Left ventricle myocardium superior (tissue), 1 donor: Measurements from ENCODE around the gene ADAMTS8. TPM values are rescaled to one million over a fixed set of nuclear protein-coding genes. Genes with fewer than 3 reads are reported as not detected.

Experiments used
- ATAC-seq: fragments of 200-7000 bp; cut with Tn5 transposase; one replicate; pipeline ENCODE4 v1.9.1; 2020; ENCODE audit warnings: mild to moderate bottlenecking, moderate library complexity
- DNase-seq: peaks from one replicate; pipeline ENCODE4 v3.0.0-alpha.2; 2020
- intact Hi-C: fragments of 100-400 bp; cut with micrococcal nuclease; formaldehyde crosslinking; loops from one replicate; pipeline ENCODE4 v1.11.0; 2022
- long read RNA-seq: library from polyadenylated mRNA; unstranded; transcript quantifications from one replicate; pipeline ENCODE4 v2.0.0, GENCODE V29; 2021
- total RNA-seq: library from RNA; stranded (reverse); fragmentation: NEBNext Ultra II Directional; extraction: Animal tissue kit (Norgen Biotek cat#: 25700); gene quantifications from one replicate; pipeline ENCODE4 v1.2.1, GENCODE V29; 2021
- donor health status: DM: no; HTN: yes; CAD: no; lungs with severe emphysema.

ADAMTS8 gene
- total RNA-seq = 0.42 TPM
- long read RNA-seq, full-length matches to known transcripts = 1 of 2 reads
- long read RNA-seq, partial matches to known transcripts = 0 of 2 reads
- long read RNA-seq, other reads (novel, unspliced or antisense) = 1 of 2 reads

GRCh38 chr11:130428316-130429119 lies at the start of gene ADAMTS8:
Gene ADAMTS8 (minus strand): TSS chr11:130428609. CDS start chr11:130428286, 323 bp downstream.
- ATAC-seq (peak; percentile 25), DNase-seq (peak; percentile 37)
- intact Hi-C loops = loop anchor here (10.0 kb wide), 1 partner anchor 214 kb away; no protein-coding TSS in a partner anchor

GRCh38 chr11:130477586-130478203 lies 49.3 kb upstream of the ADAMTS8 start:
- ATAC-seq = no peak
- no peak for DNase-seq
- intact Hi-C loops = loop anchor here (10.0 kb wide), 1 partner anchor 47 kb away; no protein-coding TSS in a partner anchor

GRCh38 chr11:130476922-130477491 lies 48.6 kb upstream of the ADAMTS8 start:
- intact Hi-C loops = loop anchor here (10.0 kb wide), 1 partner anchor 48 kb away; no protein-coding TSS in a partner anchor
- ATAC-seq = peak; percentile 3
- no peak for DNase-seq

- intact Hi-C loops = loop anchor here (10.0 kb wide), 1 partner anchor 48 kb away; no protein-coding TSS in a partner anchor
- ATAC-seq = peak; percentile 74
- peak; percentile 72 for DNase-seq
Observed at GRCh38 chr11:130476200-130476921, 48.0 kb upstream of the ADAMTS8 start.

- intact Hi-C loops = loop anchor here (10.0 kb wide), 1 partner anchor 49 kb away; no protein-coding TSS in a partner anchor
- no peak for DNase-seq
- ATAC-seq = no peak
Observed at GRCh38 chr11:130475426-130476053, 47.1 kb upstream of the ADAMTS8 start.

- intact Hi-C loops = loop anchor here (10.0 kb wide), 1 partner anchor 50 kb away; no protein-coding TSS in a partner anchor
- ATAC-seq (no peak), DNase-seq (no peak)
Observed at GRCh38 chr11:130474637-130475400, 46.4 kb upstream of the ADAMTS8 start.

- ATAC-seq = no peak
- no peak for DNase-seq
- intact Hi-C loops = loop anchor here (10.0 kb wide), 1 partner anchor 51 kb away; no protein-coding TSS in a partner anchor
Observed at GRCh38 chr11:130473795-130474377, 45.5 kb upstream of the ADAMTS8 start.

- no peak for ATAC-seq
- DNase-seq = no peak
- intact Hi-C loops = loop anchor here (10.0 kb wide), 1 partner anchor 52 kb away; no protein-coding TSS in a partner anchor
Observed at GRCh38 chr11:130473056-130473794, 44.8 kb upstream of the ADAMTS8 start.

- ATAC-seq = no peak
- DNase-seq = no peak
- intact Hi-C loops = loop anchor here (10.0 kb wide), 1 partner anchor 52 kb away; no protein-coding TSS in a partner anchor
Observed at GRCh38 chr11:130472434-130472961, 44.1 kb upstream of the ADAMTS8 start.

GRCh38 chr11:130471731-130472433 lies 43.5 kb upstream of the ADAMTS8 start:
- no peak for ATAC-seq

GRCh38 chr11:130470832-130471706 lies 42.7 kb upstream of the ADAMTS8 start:
- DNase-seq = no peak
- intact Hi-C loops = loop anchor here (10.0 kb wide), 1 partner anchor 54 kb away; no protein-coding TSS in a partner anchor

More at GRCh38 chr11:130471731-130472433, 43.5 kb upstream of the ADAMTS8 start:
- intact Hi-C loops = loop anchor here (10.0 kb wide), 1 partner anchor 53 kb away; no protein-coding TSS in a partner anchor
- no peak for DNase-seq

GRCh38 chr11:130469181-130469580 lies 40.8 kb upstream of the ADAMTS8 start:
- intact Hi-C loops = no loop called here

More at GRCh38 chr11:130470832-130471706, 42.7 kb upstream of the ADAMTS8 start:
- ATAC-seq = no peak

GRCh38 chr11:130467116-130467900 lies 38.9 kb upstream of the ADAMTS8 start:
- ATAC-seq (no peak), DNase-seq (no peak)
- intact Hi-C loops = no loop called here

More at GRCh38 chr11:130469181-130469580, 40.8 kb upstream of the ADAMTS8 start:
- ATAC-seq (no peak), DNase-seq (no peak)

GRCh38 chr11:130465263-130465662 lies 36.9 kb upstream of the ADAMTS8 start:
- intact Hi-C loops = no loop called here
- ATAC-seq (no peak), DNase-seq (no peak)
